IgD-negative memory B cell (primary cell): ENCODE results near the gene TRAPPC4. TPM values are rescaled to one million over a fixed set of nuclear protein-coding genes. Genes with fewer than 3 reads are reported as not detected.
"Not testable (repeated sequence)": the region's sequence is repeated elsewhere in the genome, so short reads cannot be mapped to it uniquely, and the experiment has no call there.

Source experiments
- H3K27ac Mint-ChIP-seq, 3 donors: one replicate each; pipeline ENCODE4 v1.8.0; 2020 to 2022; ENCODE audit warnings: mild to moderate bottlenecking in 3 of 3, mixed read lengths in 3 of 3, moderate library complexity in 1 of 3
- H3K27me3 Mint-ChIP-seq: one replicate; pipeline ENCODE4 v1.8.0; 2021; ENCODE audit warnings: mixed read lengths
- H3K36me3 Mint-ChIP-seq: one replicate; pipeline ENCODE4 v1.8.0; 2020; ENCODE audit warnings: mild to moderate bottlenecking, mixed read lengths
- H3K4me1 Mint-ChIP-seq, 3 donors: one replicate each; pipeline ENCODE4 v1.8.0; 2020 to 2022; ENCODE audit warnings: mixed read lengths in 3 of 3, mild to moderate bottlenecking in 1 of 3
- H3K4me3 Mint-ChIP-seq, 4 donors: one replicate each; pipeline ENCODE4 v1.8.0; 2020 to 2022; ENCODE audit warnings: mild to moderate bottlenecking in 4 of 4, mixed read lengths in 4 of 4, moderate library complexity in 3 of 4
- H3K9me3 Mint-ChIP-seq, 3 donors: one replicate each; pipeline ENCODE4 v1.8.0; 2020 to 2021; ENCODE audit warnings: mixed read lengths in 3 of 3, mild to moderate bottlenecking in 1 of 3
- polyA plus RNA-seq: library from polyadenylated mRNA; unstranded; fragments of 300-500 nt; fragmentation: Illumina TruSeq; gene quantifications from one replicate; pipeline ENCODE4 v1.2.3, GENCODE V29; 2021

TRAPPC4 gene
- polyA plus RNA-seq, 1 donor from 2014 or later = 81.5 TPM

- Mint-ChIP-seq H3K36me3 (peaks cover 5% of the 10 kb centered on the region), H3K4me3 (peak overlapping the region; percentile 95 to 98 (median 96)), H3K27ac (peak overlapping the region; percentile 87 to 94 (median 93)), H3K27me3 (no peaks in the 10 kb centered on the region), H3K4me1 (peaks cover 21 to 30% (median 23%) of the 10 kb centered on the region in 3 donors), H3K9me3 (no peaks in the 10 kb centered on the region)
Measured at GRCh38 chr11:118998388-118998717, 20.2 kb upstream of the TRAPPC4 start.

GRCh38 chr11:118998822-118999221 is 19.7 kb upstream of the TRAPPC4 start:
- H3K9me3 Mint-ChIP-seq = no peaks in the 10 kb centered on the region
- H3K4me3 Mint-ChIP-seq = peak overlapping the region; percentile 95 to 98 (median 96)
- peaks cover 21 to 30% (median 23%) of the 10 kb centered on the region in 3 donors for H3K4me1 Mint-ChIP-seq
- H3K27me3 Mint-ChIP-seq = no peaks in the 10 kb centered on the region
- peaks cover 5% of the 10 kb centered on the region for H3K36me3 Mint-ChIP-seq
- peak overlapping the region; percentile 87 to 94 (median 93) for H3K27ac Mint-ChIP-seq

- Mint-ChIP-seq H3K36me3 (peaks cover 5% of the 10 kb centered on the region), H3K27ac (peak overlapping the region in 1 of 3 donors; percentile 64), H3K9me3 (no peaks in the 10 kb centered on the region), H3K27me3 (no peaks in the 10 kb centered on the region), H3K4me1 (peaks cover 21 to 30% (median 23%) of the 10 kb centered on the region in 3 donors), H3K4me3 (peak overlapping the region in 1 of 4 donors; percentile 77)
Measured at GRCh38 chr11:119000906-119001305, 17.7 kb upstream of the TRAPPC4 start.

- Mint-ChIP-seq H3K4me3 (no peak overlapping the region), H3K4me1 (peaks cover 0 to 2% (median 1%) of the 10 kb centered on the region in 3 donors), H3K36me3 (peaks cover 3% of the 10 kb centered on the region), H3K9me3 (no peaks in the 10 kb centered on the region), H3K27ac (no peak overlapping the region), H3K27me3 (no peaks in the 10 kb centered on the region)
Measured at GRCh38 chr11:119006656-119007055, 11.9 kb upstream of the TRAPPC4 start.

- Mint-ChIP-seq H3K36me3 (peaks cover 4% of the 10 kb centered on the region), H3K27ac (no peak overlapping the region), H3K27me3 (no peaks in the 10 kb centered on the region), H3K4me3 (no peak overlapping the region), H3K9me3 (no peaks in the 10 kb centered on the region), H3K4me1 (peaks cover 10 to 17% (median 13%) of the 10 kb centered on the region in 3 donors)
Measured at GRCh38 chr11:119011476-119012053, 7.0 kb upstream of the TRAPPC4 start.

GRCh38 chr11:119012629-119013170 is 5.9 kb upstream of the TRAPPC4 start:
- Mint-ChIP-seq H3K4me1 (peaks cover 16 to 22% (median 17%) of the 10 kb centered on the region in 3 donors), H3K9me3 (no peaks in the 10 kb centered on the region), H3K27ac (peak overlapping the region in 1 of 3 donors; percentile 19), H3K4me3 (peak overlapping the region in 1 of 4 donors; percentile 23), H3K27me3 (no peaks in the 10 kb centered on the region), H3K36me3 (peaks cover 6% of the 10 kb centered on the region)

GRCh38 chr11:119014209-119014924 is 4.2 kb upstream of the TRAPPC4 start:
- Mint-ChIP-seq H3K36me3 (peaks cover 10% of the 10 kb centered on the region), H3K27me3 (no peaks in the 10 kb centered on the region), H3K4me1 (peaks cover 21 to 26% (median 22%) of the 10 kb centered on the region in 3 donors), H3K9me3 (no peaks in the 10 kb centered on the region), H3K27ac (peak overlapping the region in 1 of 3 donors; percentile 92), H3K4me3 (peak overlapping the region in 1 of 4 donors; percentile 76)

GRCh38 chr11:119015054-119015611 is 3.4 kb upstream of the TRAPPC4 start:
- H3K4me3 Mint-ChIP-seq = peak overlapping the region in 1 of 4 donors; percentile 76
- H3K27me3 Mint-ChIP-seq = no peaks in the 10 kb centered on the region
- peaks cover 10% of the 10 kb centered on the region for H3K36me3 Mint-ChIP-seq
- peak overlapping the region in 2 of 3 donors; percentile 28 to 92 for H3K27ac Mint-ChIP-seq
- peaks cover 22 to 32% (median 27%) of the 10 kb centered on the region in 3 donors for H3K4me1 Mint-ChIP-seq
- no peaks in the 10 kb centered on the region for H3K9me3 Mint-ChIP-seq

- Mint-ChIP-seq H3K27ac (peak overlapping the region; percentile 92 to 100 (median 99)), H3K4me3 (peak overlapping the region in 2 of 4 donors; percentile 99 to 100), H3K4me1 (peaks cover 25 to 37% (median 29%) of the 10 kb centered on the region in 3 donors), H3K9me3 (no peaks in the 10 kb centered on the region), H3K27me3 (no peaks in the 10 kb centered on the region), H3K36me3 (peaks cover 10% of the 10 kb centered on the region)
Measured at GRCh38 chr11:119016216-119017009, 2.2 kb upstream of the TRAPPC4 start.

- not testable (repeated sequence) for H3K9me3 Mint-ChIP-seq, H3K27me3 Mint-ChIP-seq
- peak overlapping the region; percentile 99 to 100 (median 99) for H3K27ac Mint-ChIP-seq
- peak overlapping the region; percentile 98 to 100 (median 100) for H3K4me3 Mint-ChIP-seq
- peaks cover 28 to 38% (median 31%) of the 10 kb centered on the region in 3 donors for H3K4me1 Mint-ChIP-seq
- H3K36me3 Mint-ChIP-seq = peaks cover 12% of the 10 kb centered on the region
Measured at GRCh38 chr11:119017377-119017776, 1.2 kb upstream of the TRAPPC4 start.

GRCh38 chr11:119019996-119020395 is 1.4 kb downstream of the TRAPPC4 start:
- peaks cover 30 to 32% (median 32%) of the 10 kb centered on the region in 3 donors for H3K4me1 Mint-ChIP-seq
- peak overlapping the region in 2 of 3 donors; percentile 99 to 100 for H3K27ac Mint-ChIP-seq
- peak overlapping the region; percentile 98 to 100 (median 100) for H3K4me3 Mint-ChIP-seq
- H3K27me3 Mint-ChIP-seq = no peaks in the 10 kb centered on the region
- peaks cover 9% of the 10 kb centered on the region for H3K36me3 Mint-ChIP-seq
- H3K9me3 Mint-ChIP-seq = no peaks in the 10 kb centered on the region

- Mint-ChIP-seq H3K4me3 (peak overlapping the region in 2 of 4 donors; percentile 81 to 82), H3K36me3 (peaks cover 9% of the 10 kb centered on the region), H3K4me1 (peaks cover 17 to 35% (median 22%) of the 10 kb centered on the region in 3 donors), H3K27me3 (no peaks in the 10 kb centered on the region), H3K9me3 (no peaks in the 10 kb centered on the region), H3K27ac (peak overlapping the region in 1 of 3 donors; percentile 70)
Measured at GRCh38 chr11:119021631-119022030, 3.1 kb downstream of the TRAPPC4 start.

GRCh38 chr11:119023741-119024140 is 5.2 kb downstream of the TRAPPC4 start:
- H3K4me1 Mint-ChIP-seq = peaks cover 11 to 20% (median 16%) of the 10 kb centered on the region in 3 donors
- H3K4me3 Mint-ChIP-seq = peak overlapping the region in 1 of 4 donors; percentile 78
- H3K36me3 Mint-ChIP-seq = peaks cover 3% of the 10 kb centered on the region
- no peaks in the 10 kb centered on the region for H3K27me3 Mint-ChIP-seq
- H3K27ac Mint-ChIP-seq = no peak overlapping the region
- H3K9me3 Mint-ChIP-seq = no peaks in the 10 kb centered on the region

GRCh38 chr11:119024430-119025098 is 6.0 kb downstream of the TRAPPC4 start:
- no peaks in the 10 kb centered on the region for H3K9me3 Mint-ChIP-seq
- no peaks in the 10 kb centered on the region for H3K27me3 Mint-ChIP-seq
- H3K27ac Mint-ChIP-seq = peak overlapping the region in 2 of 3 donors; percentile 58 to 90
- peak overlapping the region in 1 of 4 donors; percentile 78 for H3K4me3 Mint-ChIP-seq
- peaks cover 14 to 24% (median 21%) of the 10 kb centered on the region in 3 donors for H3K4me1 Mint-ChIP-seq
- H3K36me3 Mint-ChIP-seq = peaks cover 3% of the 10 kb centered on the region
